ENCODE measurements around the gene KIAA1671.

GRCh38 chr22:25095869-25096268 is 143.4 kb downstream of the KIAA1671 start:
- TF ChIP-seq CTCF (IDR thresholded peaks at IDR 0.05 in 4 of 5, conservative IDR thresholded peaks at IDR 0.05 in 1 of 5) (no peak), POLR2A (IDR thresholded peaks at IDR 0.05) (no peak)
